Activated CD4-positive, alpha-beta T cell treated with anti-CD3 and anti-CD28 coated beads for 24 hours (primary cell): ENCODE results near the gene SDR39U1.

Experiments used
- DNase-seq, 2 donors: peaks; one replicate each; pipeline ENCODE4 v3.0.0-alpha.2; 2020; ENCODE audit warnings: low read depth in 2 of 2

The SDR39U1 gene

DNA sequence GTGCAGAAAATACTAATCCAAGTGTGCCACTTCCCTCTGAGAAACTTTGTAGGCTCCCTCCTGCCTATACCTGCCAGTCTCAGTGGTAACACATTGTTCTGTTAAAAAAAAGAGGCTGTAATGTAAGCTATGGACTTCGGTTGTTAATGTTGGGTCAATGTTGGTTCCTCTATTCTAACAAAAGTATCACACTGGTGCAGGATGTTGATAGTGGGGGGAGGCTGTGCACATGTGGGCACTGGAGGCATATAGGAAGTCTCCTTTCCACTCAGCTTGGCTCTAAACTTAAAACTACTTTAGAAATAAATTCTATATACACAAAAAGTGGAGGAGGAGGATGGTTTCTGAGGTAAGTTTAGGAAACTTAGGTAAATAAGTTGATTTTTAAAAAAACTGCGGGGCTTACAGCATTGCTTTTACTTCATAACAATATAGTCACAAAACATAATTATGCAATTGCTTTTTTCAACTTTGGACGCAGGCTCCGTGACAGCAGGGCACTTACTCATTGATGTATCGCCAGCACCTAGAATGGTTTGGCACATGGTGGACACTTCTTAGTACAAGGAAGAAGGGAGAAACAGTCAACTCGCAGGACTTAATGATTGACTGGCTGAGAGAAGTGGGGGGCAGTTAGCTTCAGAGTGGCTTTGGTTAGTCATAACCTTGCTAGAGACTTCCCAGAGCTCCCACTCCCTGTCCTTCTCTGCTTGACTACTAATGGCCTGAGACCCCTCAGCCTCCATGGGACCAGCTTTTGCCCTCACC, 51.7 kb downstream of the SDR39U1 start:
- DNase-seq: no peak
